Effector memory CD4-positive, alpha-beta T cell (primary cell): ENCODE measurements around the gene ZBTB7C.

Experiments
- DNase-seq, 3 donors: peaks; one replicate each; pipeline ENCODE4 v3.0.0-alpha.2; 2020
- H3K27ac ChIP-seq: 2 replicates; pipeline ENCODE4 v1.7.0; 2013; ENCODE audit warnings: mild to moderate bottlenecking, low read length, moderate library complexity; ENCODE audit not compliant: insufficient read depth, poor library complexity, severe bottlenecking
- H3K27me3 ChIP-seq: replicated peaks from 2 replicates; pipeline ENCODE4 v1.7.0; 2013; ENCODE audit warnings: mild to moderate bottlenecking, low read length; ENCODE audit not compliant: insufficient read depth, control insufficient read depth, poor library complexity, severe bottlenecking
- H3K36me3 ChIP-seq: 2 replicates; pipeline ENCODE4 v1.7.0; 2013; ENCODE audit warnings: mild to moderate bottlenecking, low read length, moderate library complexity; ENCODE audit not compliant: control insufficient read depth, insufficient read depth
- H3K4me1 ChIP-seq: 2 replicates; pipeline ENCODE4 v1.7.0; 2013; ENCODE audit warnings: low read length, mild to moderate bottlenecking; ENCODE audit not compliant: control insufficient read depth, insufficient read depth, poor library complexity, severe bottlenecking
- H3K4me3 ChIP-seq: 2 replicates; pipeline ENCODE4 v1.7.0; 2013; ENCODE audit warnings: low read length, low read depth, mild to moderate bottlenecking; ENCODE audit not compliant: insufficient read depth, poor library complexity, severe bottlenecking
- H3K9me3 ChIP-seq: 2 replicates; pipeline ENCODE4 v1.7.0; 2013; ENCODE audit warnings: mild to moderate bottlenecking, low read length, moderate library complexity; ENCODE audit not compliant: control insufficient read depth

ZBTB7C gene

DNA sequence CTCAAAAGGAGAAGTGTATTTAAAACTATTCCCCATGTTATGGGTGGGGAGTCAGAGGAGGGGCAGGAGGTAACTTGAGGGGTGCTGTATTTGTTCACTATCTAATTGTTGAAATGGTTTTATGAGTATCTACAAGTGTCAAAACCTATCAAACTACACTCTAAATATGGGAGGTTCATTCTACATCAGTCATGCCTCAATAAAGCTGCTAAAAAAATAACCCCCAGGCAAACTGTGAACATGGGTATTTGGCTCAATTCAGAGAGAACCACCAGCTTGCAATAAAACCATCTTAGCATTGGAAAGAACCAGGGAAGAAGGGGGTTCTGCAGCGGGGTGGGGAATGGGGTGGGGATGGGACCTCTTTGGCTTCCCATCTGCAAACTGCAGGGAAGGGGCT lies 302.7 kb downstream of the ZBTB7C start:
- Histone ChIP-seq H3K9me3 (no peaks in the 10 kb centered on the region), H3K4me3 (no peak overlapping the region), H3K27me3 (no peaks in the 10 kb centered on the region), H3K36me3 (no peaks in the 10 kb centered on the region), H3K4me1 (no peaks in the 10 kb centered on the region), H3K27ac (no peak overlapping the region)
- no peak for DNase-seq

DNA sequence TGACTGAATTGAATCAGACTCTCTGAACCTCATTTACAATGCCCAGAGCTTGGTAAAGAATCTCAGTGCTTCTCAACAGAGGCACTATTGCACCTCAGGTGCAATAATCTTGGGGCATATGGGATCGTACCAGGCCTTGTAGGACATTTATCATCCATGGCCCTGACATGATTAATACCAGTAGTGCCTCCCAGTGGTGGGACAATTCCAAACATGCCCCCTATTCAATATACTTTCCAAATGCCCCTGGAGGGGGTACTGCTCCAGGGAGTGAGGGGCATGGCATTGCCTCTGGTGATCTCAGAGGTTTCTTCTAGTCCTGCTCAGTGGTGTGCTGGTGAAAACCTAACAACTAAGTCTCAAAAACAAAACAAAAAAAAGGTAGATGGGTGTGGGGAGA lies 303.9 kb downstream of the ZBTB7C start:
- Histone ChIP-seq H3K4me1 (no peaks in the 10 kb centered on the region), H3K9me3 (no peaks in the 10 kb centered on the region), H3K27ac (no peak overlapping the region), H3K27me3 (no peaks in the 10 kb centered on the region), H3K4me3 (no peak overlapping the region), H3K36me3 (no peaks in the 10 kb centered on the region)
- DNase-seq, result no peak

DNA sequence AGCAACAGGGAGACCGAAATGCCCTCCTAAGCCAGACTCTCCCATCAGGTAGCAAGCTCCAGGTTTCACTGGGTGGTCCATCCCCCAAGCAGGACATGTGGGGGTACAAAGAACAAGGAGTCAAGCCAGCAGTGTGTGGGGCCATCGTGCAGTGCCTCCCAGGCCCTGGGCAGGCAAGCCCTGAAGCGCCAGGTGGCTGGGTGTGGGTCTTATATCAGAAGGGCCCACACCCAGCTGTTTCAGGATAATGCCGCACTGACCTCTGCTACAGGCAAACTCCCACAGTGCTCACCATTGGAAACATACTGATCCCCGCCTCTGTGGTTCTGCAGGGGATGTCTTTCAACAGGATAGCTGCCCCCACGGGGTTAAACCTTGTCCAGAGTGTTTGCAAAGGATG lies 304.5 kb downstream of the ZBTB7C start:
- Histone ChIP-seq H3K4me3 (no peak overlapping the region), H3K27me3 (no peaks in the 10 kb centered on the region)

DNA sequence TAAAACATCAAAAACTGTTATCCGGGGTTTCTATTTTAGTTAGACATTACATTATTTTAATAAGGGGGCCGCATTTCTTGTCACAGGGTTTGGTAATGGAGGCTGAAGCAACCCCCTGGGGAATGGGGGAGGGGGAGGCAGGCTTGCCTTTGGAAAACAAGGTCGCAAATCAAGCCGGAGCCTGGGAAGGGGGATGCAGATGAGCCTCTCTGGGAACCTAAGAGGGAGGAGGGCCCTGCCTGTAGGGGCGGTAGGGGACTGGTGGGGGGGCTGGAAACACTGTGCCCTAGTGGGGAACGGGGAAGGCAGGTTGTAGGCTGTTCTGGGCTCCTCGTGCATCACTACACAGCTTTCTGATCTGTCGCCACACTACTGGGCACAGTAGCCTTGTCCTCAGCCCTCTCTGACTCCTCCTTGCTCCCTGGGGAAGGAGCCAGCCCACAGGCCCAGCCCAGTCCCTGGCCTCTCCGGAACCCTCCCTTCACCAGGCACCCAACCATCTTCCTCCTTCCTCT lies 308.5 kb downstream of the ZBTB7C start:
- Histone ChIP-seq H3K36me3 (no peaks in the 10 kb centered on the region), H3K4me1 (no peaks in the 10 kb centered on the region), H3K27me3 (no peaks in the 10 kb centered on the region), H3K4me3 (no peak overlapping the region), H3K9me3 (no peaks in the 10 kb centered on the region), H3K27ac (no peak overlapping the region)
- no peak for DNase-seq

More for the DNA sequence above, 304.5 kb downstream of the ZBTB7C start:
- no peaks in the 10 kb centered on the region for H3K4me1 ChIP-seq
- H3K27ac ChIP-seq, result no peak overlapping the region
- H3K36me3 ChIP-seq, result no peaks in the 10 kb centered on the region
- DNase-seq, result no peak
- no peaks in the 10 kb centered on the region for H3K9me3 ChIP-seq

DNA sequence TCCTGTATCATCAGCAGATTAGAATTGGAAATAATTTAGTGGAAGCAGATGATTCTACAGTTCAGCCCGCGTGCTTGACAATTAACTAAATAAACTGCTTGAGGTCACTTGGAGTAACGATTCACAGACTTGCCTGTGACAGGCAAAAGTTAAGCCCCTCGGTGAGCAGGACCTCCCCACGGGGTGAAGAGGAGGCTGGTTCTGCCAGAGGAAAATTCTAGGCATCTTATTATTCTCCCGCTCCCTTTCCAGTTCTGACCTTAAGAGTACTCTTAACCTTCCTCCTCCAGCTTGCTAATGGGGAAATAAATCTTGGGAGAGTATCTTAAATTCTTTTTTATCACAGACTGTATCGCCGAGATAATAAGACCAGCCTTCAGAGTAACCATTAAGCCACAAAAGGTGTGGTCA lies 309.0 kb downstream of the ZBTB7C start:
- DNase-seq, result no peak
- H3K36me3 ChIP-seq, result no peaks in the 10 kb centered on the region
- no peaks in the 10 kb centered on the region for H3K27me3 ChIP-seq
- H3K4me3 ChIP-seq, result no peak overlapping the region
- no peak overlapping the region for H3K27ac ChIP-seq
- H3K9me3 ChIP-seq, result no peaks in the 10 kb centered on the region
- no peaks in the 10 kb centered on the region for H3K4me1 ChIP-seq

DNA sequence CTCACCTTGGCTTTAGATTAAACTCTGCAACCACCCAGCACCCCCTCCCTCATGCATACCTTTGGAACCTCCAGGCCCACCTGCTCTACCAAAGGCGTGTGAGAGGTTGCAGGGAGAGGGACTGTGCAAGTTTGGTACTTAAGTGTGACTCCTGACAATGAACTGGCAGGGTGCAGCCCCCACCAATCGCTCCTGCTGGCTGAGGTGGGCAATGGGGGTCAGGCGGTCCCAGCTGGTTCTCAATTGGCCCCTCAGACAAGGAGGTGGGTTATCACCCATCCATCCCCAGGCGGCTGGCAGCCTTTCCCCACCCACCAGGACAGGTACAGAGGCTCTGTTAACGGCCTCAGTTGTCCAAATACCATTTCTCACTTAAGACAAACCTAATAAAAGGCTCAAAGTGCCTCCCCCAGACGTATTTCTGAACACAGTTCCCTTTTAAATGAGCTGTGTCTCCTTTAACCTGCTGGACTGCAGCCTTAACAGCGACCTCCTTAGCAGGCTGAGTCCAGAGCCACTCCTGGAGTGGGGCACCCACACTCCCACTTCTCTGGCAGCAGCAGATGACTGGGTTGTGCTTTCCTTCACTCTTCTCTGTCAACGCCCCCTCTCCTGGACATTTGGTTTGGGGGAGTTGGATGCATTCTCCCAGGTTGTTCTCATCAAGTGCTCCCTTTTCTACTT lies 309.6 kb downstream of the ZBTB7C start:
- H3K4me1 ChIP-seq, result no peaks in the 10 kb centered on the region
- H3K27me3 ChIP-seq, result no peaks in the 10 kb centered on the region
- no peaks in the 10 kb centered on the region for H3K9me3 ChIP-seq
- no peak overlapping the region for H3K27ac ChIP-seq
- H3K36me3 ChIP-seq, result no peaks in the 10 kb centered on the region
- no peak overlapping the region for H3K4me3 ChIP-seq
- DNase-seq, result no peak

DNA sequence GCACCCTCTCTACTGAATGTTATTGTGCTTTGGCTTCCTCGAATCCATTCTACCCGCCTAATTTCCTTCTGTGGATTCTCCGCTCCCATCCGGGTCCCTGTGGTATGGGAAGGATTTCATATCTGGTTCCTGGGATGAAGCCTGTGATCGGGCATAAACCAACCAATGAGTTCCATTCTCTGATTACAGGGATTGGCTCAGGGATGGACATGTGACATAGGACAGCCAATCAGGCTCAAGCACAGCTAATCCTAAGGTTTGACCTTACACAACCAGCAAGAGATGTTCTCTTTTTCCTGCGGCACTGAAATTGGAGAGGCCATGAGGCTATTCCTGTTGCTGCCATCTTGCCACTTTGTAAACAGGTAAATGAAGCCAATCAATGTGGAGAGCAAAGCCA lies 310.6 kb downstream of the ZBTB7C start:
- H3K9me3 ChIP-seq, result no peaks in the 10 kb centered on the region
- H3K36me3 ChIP-seq, result no peaks in the 10 kb centered on the region
- no peaks in the 10 kb centered on the region for H3K4me1 ChIP-seq
- no peaks in the 10 kb centered on the region for H3K27me3 ChIP-seq
- H3K4me3 ChIP-seq, result no peak overlapping the region
- no peak for DNase-seq
- no peak overlapping the region for H3K27ac ChIP-seq

DNA sequence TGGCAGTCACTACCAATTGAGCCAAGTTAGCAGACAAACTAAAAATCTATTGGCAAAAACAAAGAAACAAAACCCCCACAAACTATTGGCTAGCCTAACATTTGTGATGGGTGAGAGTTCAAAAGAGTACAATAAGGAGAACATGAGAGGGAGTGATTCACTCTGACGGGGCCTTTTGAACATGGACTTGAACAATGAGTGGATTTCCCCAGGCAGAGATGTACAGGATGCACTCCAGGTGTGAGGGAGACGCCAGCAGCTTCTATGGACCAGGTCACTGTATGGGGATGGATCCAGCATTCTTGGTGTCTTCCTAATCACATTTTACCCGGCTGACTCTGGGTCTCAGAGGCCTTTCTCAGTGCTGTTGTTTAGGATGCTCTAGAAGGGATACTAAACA lies 311.2 kb downstream of the ZBTB7C start:
- Histone ChIP-seq H3K27me3 (no peaks in the 10 kb centered on the region), H3K27ac (no peak overlapping the region), H3K9me3 (no peaks in the 10 kb centered on the region), H3K4me1 (no peaks in the 10 kb centered on the region), H3K4me3 (no peak overlapping the region), H3K36me3 (no peaks in the 10 kb centered on the region)
- DNase-seq, result no peak

DNA sequence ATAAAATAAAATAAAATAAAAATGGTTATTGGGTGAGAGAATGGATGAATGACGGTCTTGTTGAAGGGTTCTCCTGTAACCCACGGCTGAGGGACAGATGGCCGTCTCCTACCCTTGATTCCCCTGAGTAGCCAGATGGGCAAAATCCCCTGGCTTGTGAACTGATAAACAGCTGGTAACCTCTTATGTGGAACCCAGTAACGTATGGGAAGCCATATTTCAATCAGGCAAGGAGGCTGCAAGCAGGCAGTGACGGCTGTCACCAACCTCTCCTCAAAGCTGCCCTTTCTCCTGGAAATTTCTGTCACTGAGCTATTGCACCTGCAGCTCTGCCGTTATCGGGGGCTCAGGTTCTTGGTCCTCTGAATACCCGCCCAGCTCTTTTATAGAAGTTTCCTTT lies 313.5 kb downstream of the ZBTB7C start:
- H3K9me3 ChIP-seq, result no peaks in the 10 kb centered on the region
- H3K4me1 ChIP-seq, result no peaks in the 10 kb centered on the region
- H3K4me3 ChIP-seq, result no peak overlapping the region
- no peaks in the 10 kb centered on the region for H3K36me3 ChIP-seq
- no peak overlapping the region for H3K27ac ChIP-seq
- H3K27me3 ChIP-seq, result no peaks in the 10 kb centered on the region
- DNase-seq, result no peak

DNA sequence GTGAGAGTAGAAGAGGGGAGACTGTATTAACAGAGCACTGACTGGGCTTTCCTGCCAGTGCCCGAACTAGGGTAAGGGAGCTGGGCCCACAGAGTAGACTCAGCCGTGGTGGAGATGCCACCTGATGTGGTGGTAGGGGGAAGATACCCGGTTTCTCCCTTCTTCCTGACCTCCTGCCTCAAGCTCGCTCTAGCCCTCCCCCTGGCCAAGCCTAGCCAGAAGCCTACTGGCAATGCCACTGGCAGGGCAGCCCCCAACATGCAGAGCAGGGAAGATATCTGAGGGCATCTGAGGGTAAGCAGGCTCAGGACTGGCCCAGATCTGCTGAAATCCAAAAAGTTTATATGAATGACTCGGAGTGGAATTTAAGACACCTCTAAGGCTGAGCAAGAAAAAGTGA lies 316.1 kb downstream of the ZBTB7C start:
- Histone ChIP-seq H3K4me3 (no peak overlapping the region), H3K9me3 (no peaks in the 10 kb centered on the region), H3K27me3 (no peaks in the 10 kb centered on the region), H3K4me1 (no peaks in the 10 kb centered on the region), H3K36me3 (no peaks in the 10 kb centered on the region), H3K27ac (no peak overlapping the region)
- no peak for DNase-seq
